Inflammatory macrophage treated with lipopolysaccharide for 4 hours (primary cell): Measurements from ENCODE around the gene TH.
A peak's percentile ranks its signal among the peaks of the same experiment; 100 is the strongest.

Experiments used
- DNase-seq: peaks from one replicate; pipeline ENCODE4 v3.0.0-alpha.2; 2020

TH gene

GRCh38 chr11:2139123-2139521 lies 32.5 kb downstream of the TH start, which contains the start of gene IGF2:
IGF2 (minus strand) TSS chr11:2139389; CDS start chr11:2135523, 3,866 bp downstream.
- no peak for DNase-seq

GRCh38 chr11:2138431-2139122 lies 33.0 kb downstream of the TH start:
- no peak for DNase-seq

DNA sequence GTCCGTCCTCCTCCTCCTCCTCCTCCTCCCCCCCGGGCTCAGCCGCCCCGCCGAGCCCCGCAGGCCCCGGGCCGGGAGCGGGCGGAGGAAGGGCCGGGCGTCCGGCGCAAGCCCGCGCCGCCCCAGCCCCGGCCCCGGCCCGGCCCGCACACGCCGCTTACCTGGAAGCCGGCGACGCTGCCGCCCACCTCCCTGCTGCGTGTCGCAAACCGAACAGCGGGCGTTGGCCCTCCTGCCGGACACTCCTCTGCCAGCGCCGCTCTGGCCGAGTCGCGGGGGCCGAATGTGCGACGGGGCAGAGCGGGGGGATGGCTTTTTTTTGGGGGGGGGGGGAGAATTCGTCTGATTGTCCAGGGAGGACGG lies 33.6 kb downstream of the TH start:
- DNase-seq, result no peak

DNA sequence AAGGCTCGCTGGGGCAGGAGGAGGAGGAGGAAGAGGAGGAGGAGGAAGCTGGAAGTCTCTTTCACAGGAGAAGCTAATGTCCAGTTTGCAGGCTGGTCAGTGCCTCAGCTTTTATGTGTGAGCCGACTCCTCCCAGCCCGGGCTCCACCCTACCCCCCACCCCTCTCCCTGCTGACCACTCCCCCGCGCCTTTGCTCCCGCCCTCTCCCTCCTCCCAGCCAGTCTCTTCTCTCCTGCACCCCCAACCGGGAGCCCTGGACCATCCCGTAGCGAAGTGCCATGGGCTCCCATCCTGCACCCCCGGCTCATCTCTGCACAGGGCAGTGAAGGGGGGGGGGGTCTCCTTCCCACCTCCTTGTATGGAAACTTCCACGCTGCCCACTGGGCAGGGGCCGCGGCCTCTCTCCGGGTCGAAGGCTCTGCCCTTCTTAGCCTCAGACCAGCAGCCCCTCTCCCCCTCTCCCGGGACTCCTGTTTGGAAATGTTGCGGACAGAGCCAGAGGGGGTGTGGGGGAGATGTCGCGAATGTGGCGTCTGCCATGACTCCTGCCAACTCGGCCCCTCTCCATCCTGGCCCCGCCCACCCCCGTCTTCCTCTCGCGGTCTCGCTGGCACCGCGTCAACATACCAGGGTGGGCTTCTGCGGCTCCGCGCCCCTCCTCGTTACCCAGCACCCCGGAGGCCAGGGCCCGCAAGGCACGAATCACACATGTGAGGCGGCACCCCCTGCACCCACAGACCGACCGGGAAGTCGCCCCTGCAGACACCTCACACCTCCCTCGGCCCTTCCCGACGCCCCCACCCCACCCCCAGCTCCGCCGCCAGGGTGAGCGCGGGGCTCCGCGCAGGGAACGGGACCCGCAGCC lies 34.2 kb downstream of the TH start:
- DNase-seq, result peak; percentile 13

DNA sequence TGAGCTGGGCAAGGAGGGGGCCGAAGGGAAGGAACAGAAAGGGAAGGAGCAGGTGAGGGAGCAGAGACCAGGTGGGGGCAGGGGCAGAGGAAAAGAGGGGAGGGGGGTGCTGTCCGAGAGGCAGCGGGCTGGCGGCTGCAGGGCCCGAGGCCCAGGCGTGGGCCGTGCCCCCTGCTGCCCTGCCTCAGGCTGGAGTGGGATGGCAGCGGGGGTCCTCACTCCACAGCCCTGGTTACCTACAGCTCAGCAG lies 34.7 kb downstream of the TH start:
- no peak for DNase-seq

GRCh38 chr11:2136209-2136951 lies 35.2 kb downstream of the TH start:
- no peak for DNase-seq

DNA sequence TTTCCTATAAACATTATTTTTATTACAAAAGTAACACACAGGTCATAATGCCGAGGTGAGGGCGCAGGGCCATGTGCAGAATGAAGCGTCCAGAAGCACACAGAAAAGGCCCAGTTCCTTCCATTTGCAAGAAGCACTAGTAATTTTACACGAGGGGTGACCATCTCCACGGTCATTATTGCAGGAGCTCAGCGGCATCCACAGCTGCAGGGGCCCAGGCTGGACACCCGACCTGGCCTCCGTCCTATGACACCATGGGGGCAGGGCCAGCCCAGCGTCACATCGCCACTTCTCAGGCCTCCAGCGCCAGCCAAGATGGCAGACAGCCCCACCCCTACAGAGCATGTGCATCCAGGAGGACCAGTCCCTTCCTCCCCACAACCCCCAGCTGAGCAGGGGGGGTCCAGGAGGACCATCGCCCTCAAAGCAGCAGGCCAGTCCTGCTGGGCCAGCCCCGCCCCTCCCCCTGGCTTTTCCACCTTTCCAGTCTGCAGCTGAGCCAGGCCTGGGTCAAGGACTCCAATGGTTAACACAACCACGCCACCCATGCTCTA lies 35.9 kb downstream of the TH start:
- no peak for DNase-seq

DNA sequence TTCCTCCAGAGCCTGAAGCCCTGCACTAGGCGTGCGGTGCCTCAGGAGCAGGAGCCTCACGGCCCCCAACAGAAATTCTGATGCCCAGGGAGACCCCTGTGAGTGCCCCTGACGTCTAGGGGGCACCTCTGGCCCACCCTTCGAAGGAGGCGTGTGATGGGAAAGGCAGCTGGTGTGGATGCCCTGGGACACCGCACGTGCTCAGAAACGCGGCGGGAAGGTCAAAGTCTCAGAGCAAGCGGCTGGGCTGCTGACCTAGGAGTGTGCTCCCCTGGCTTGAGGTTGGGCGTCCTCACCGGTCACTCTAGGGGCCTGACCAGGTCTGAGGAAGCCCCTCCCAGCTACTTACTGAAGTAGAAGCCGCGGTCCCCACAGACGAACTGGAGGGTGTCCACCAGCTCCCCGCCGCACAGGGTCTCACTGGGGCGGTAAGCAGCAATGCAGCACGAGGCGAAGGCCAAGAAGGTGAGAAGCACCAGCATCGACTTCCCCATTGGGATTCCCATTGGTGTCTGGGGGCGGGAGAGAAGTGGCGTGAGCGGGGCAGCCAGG lies 36.5 kb downstream of the TH start:
- DNase-seq, result no peak

GRCh38 chr11:2134022-2135010 lies 37.3 kb downstream of the TH start:
- no peak for DNase-seq

GRCh38 chr11:2133241-2134021 lies 38.2 kb downstream of the TH start:
- DNase-seq, result no peak

DNA sequence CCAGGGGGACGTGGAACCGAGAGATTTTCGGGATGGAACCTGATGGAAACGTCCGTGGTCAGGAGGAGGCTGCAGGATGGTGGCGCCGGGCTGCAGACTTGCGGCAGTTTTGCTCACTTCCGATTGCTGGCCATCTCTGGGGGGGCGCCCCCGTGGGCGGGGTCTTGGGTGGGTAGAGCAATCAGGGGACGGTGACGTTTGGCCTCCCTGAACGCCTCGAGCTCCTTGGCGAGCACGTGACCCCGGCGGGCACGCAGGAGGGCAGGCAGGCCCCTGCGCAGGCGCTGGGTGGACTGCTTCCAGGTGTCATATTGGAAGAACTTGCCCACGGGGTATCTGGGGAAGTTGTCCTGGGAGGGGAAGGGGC lies 38.8 kb downstream of the TH start:
- DNase-seq, result no peak

GRCh38 chr11:2132246-2132645 lies 39.4 kb downstream of the TH start:
- DNase-seq, result no peak

- no peak for DNase-seq
These were observed 40.0 kb downstream of the TH start for GRCh38 chr11:2131371-2132236.

DNA sequence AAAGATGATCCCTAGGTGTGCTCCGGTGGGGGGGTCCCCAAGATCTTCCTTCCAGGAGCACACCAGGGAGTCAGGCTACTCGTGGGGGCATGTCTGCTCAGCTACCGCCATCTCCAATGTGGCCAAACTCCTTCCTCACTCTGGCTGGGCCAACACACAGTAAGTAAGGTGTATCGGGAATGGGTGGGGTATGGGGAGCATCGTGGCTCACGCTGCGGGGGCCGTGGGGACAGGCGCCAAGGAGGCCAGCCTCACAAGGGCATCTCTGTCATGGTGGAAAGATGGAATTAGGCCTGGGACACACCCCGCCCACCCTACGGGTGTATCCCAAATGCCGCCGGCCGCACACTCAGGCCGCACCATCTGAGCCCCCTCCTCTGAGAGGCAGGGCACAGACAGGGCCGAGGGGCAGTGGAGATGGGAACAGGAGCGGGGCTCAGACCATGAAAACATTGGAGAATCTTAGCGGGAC lies 40.7 kb downstream of the TH start:
- no peak for DNase-seq

- no peak for DNase-seq
These were observed 41.8 kb downstream of the TH start for GRCh38 chr11:2129699-2130366.

DNA sequence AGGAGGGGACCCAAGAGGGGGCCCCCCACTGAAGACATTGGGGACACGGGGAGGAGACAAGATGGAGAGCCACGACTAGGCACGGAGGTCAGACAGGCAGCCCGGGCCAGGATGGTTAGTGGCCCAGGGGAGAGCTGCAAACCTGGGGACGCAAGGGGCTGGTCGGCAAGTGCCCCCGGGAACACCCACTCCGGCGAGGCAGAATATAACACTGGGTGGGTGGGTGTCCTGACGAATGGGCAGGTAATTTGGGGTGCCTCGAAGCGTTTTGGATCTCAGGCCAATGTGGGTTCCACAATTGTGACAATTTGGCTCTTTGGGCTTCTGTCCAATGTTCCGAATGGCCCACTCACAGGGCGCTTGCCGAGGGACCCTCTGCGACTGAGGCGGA lies 42.3 kb downstream of the TH start:
- no peak for DNase-seq

DNA sequence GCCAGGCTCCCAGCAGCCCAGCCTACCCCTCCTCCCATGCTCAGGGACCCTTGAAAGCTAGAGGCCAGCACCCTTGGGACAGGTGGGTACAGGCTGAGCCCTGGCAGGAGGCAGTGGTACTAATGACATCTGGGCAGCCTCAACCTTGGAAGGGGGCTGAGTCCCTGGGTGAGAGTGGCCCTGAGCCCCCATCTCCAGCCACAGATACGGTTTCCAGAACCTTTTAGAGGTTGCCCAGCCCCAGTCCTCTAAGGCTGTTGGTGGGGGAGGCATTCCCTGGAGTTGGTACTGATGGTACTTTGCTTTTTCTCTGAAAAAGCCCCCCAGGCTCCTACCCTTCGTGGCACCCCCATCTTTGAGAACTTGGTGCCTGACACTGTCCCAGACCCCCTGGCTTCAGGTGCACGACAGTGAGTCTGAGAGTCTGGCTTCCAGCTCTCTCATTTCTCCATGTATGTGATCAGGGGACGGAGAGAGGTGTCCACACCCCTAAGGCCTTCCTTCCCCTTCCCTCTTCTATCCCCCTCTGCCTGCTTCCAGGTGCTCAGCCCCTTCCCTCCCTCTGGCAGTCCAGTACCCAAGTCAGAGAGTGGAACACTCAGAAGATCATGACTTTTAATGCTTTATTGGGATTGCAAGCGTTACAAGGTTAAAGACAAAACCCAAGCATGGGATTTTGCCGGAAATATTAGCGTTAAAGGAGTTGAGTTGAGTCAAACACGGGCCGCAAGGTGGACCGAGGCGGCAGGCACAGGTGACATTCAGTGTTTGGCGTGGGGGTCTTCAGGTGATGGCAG lies 42.9 kb downstream of the TH start:
- no peak for DNase-seq

DNA sequence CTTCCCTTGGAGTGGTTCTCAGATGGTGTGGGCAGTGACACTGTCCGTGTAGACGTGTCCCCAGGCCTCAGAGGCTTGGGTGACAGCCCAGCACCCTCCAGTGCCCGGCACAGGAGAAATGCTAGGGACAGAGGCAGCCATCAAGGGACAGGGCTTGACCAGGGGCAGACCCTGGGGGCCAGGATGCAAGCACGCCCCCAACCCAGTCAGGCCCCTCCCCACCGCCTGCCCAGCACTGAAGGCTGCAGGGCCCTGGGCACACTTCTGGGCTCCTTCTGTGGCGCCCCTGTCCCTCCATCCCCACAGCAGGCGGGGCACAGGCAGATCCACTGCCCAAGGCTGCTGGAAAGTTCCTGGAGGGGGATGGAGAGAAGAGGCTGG lies 43.5 kb downstream of the TH start:
- DNase-seq, result no peak
